ENCODE results near the gene SMDT1. TPM values are rescaled to one million over a fixed set of nuclear protein-coding genes. Genes with fewer than 3 reads are reported as not detected.

Gene SMDT1, protein sequence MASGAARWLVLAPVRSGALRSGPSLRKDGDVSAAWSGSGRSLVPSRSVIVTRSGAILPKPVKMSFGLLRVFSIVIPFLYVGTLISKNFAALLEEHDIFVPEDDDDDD
- 6.4 and 9.8 TPM in 2 replicates for total RNA-seq
- polyA plus RNA-seq (2012): 108 TPM

GRCh38 chr22:42079319-42080251, at the start of gene SMDT1:
Gene SMDT1, plus strand, starts transcription at chr22:42079700. Its CDS starts 69 bp downstream, at chr22:42079769.
- DNase-seq (ENCODE audit: low read depth): peak; percentile 99

DNA sequence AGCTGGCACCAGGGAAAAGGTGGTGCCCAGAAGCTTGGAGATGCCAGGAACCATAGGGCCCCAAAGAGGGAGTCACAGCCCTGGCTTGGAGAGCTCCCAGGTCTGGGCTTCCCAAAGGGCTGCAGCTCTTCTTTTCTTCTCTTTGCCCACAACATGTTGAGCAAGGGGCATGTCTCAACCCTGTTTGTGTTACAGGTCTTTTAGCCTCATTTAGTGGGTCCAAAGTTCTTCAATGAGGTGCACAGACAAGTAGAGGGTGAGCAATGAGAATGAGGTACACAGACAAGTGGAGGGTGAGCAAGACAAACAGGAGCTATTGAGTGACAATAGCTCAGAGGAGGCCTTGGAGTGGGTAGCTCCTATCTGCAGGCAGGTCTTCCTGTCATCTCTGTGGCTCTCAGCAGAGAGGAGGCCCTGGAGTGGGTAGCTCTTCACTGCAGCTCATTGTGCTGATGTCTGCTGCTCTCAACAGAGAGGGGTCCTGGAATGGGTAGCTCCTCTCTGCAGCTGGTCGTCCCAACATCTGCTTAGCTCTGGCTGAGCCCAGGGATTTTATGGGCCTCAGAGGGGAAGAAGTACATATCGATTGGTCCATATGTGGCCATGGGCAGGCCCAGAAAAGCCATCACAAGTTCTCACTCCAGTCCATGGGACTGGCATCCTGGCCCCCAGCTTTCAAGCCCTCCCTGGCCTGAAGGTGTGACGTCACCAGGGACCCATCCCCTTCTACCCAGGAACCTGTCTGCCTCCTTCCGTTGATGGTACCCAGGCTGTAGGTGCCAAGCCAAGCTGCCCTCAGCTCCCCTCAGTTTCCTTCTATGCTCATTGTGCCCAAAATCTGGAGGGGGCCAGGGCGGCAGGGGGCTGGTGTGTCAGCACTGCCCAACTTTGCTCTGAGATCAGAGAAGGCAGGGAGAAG, 46.0 kb upstream of the SMDT1 start:
- DNase-seq (ENCODE audit: low read depth): no peak

- no peak for DNase-seq (ENCODE audit: low read depth)
These were observed 44.2 kb upstream of the SMDT1 start for GRCh38 chr22:42035256-42035655.

DNA sequence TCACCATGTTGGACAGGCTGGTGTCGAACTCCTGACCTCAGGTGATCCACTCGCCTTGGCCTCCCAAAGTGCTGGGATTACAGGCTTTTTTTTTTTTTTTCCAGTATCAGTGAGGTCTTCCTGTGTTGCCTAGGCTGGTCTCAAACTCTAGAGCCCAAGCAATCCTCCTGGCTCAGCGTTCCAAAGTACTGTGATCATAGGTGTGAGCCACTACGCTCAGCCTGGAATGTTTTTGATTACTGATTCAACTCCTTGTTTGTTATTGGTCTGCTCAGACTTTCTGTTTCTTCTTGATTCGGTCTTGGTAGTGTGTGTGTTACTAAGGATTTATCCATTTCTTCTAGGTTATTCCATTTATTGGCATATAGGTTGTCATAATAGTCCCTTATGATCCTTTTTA, 40.2 kb upstream of the SMDT1 start:
- no peak for DNase-seq (ENCODE audit: low read depth)

- DNase-seq (ENCODE audit: low read depth): no peak
These were observed 37.7 kb upstream of the SMDT1 start for GRCh38 chr22:42041784-42042183.

GRCh38 chr22:42050641-42051180, 28.8 kb upstream of the SMDT1 start:
- no peak for DNase-seq (ENCODE audit: low read depth)

- DNase-seq (ENCODE audit: low read depth): no peak
These were observed 26.7 kb upstream of the SMDT1 start for GRCh38 chr22:42052765-42053164.

DNA sequence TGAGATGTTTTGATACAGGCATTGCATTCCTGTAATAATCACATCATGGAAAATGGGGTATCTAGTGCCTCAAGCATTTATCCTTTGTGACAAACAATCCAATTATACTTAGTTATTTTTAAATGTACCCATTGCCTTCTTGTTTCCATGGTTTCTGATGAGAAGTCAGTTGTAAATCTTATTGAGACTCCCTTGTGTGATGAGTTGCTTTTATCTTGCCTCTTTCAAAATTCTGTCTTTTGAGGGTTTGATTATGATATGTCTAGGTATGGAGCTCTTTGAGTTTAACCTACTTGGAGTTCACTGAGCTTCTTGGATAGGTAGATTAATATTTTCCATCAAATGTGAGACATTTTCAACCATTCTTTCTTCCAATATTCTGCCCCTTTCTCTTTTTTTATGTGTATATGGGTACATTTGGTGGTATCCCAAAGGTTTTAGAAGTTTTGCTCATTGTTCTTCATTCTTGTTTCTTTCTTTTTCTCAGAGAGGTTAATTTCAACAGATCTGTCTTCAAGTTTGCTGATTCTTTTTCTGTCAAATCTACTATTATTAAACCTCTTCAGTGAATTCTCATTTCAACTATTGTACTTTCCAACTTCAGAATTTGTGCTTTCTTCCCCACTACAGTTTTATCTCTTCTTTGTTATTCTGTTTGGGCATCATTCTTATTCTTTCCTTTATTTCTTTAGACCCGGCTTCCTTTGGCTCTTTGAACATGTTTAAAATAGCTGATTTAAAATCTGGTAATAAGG, 22.6 kb upstream of the SMDT1 start:
- DNase-seq (ENCODE audit: low read depth): no peak

GRCh38 chr22:42060489-42060888, 19.0 kb upstream of the SMDT1 start:
- no peak for DNase-seq (ENCODE audit: low read depth)

GRCh38 chr22:42061041-42061440, 18.5 kb upstream of the SMDT1 start:
- no peak for DNase-seq (ENCODE audit: low read depth)

GRCh38 chr22:42062506-42063170, 16.9 kb upstream of the SMDT1 start:
- DNase-seq (ENCODE audit: low read depth): no peak

DNA sequence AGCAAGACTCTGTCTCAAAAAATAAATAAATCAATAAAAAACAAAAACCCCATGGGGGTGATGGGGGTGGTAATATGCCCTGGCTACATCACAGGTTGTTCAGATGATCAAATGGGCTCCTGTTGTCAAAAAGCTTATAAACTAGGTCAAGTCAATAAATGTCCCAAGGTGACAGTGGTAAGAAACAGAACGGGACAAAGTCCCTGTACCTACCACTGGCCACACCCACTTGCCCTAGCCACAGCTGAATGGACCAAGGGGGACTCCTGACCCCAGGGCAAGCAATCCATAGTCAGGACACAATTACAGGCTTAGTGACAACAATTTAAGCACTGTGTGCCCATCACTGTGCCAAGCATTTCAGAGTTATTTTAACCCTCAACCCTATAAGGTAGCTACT, 14.9 kb upstream of the SMDT1 start:
- no peak for DNase-seq (ENCODE audit: low read depth)

DNA sequence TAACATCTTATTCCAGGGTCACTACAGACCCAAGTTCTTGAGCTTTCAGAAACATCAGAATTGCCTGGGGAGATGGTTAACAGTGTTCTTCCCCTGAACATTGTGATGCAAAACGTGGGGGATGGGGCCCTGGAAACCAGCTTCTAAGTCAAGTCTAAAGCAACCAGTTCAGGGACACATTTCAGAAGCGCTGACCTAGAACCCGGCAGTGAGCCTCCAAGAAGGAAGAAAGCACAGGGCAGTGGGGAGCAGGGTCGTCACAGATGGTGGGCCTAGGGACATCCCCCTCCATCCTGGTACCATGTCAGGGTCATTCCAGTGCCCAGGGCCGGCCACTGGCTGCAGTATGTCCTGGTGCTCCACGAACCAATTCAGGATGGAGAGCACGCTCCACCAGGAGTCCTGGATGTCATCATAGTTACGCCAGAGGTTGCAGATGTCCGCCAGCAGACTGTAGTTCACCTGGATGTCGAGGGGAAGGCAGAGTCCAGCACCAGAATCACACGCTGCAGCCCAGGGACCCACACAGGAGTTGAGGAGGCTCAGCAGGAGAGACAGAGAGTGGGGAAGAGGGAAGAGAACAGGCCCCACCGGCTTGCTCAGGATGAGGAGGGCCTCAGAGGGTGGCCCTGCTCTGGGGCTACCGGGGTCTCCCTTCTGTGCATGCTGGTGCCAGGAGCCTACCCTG, 13.9 kb upstream of the SMDT1 start:
- DNase-seq (ENCODE audit: low read depth): no peak

DNA sequence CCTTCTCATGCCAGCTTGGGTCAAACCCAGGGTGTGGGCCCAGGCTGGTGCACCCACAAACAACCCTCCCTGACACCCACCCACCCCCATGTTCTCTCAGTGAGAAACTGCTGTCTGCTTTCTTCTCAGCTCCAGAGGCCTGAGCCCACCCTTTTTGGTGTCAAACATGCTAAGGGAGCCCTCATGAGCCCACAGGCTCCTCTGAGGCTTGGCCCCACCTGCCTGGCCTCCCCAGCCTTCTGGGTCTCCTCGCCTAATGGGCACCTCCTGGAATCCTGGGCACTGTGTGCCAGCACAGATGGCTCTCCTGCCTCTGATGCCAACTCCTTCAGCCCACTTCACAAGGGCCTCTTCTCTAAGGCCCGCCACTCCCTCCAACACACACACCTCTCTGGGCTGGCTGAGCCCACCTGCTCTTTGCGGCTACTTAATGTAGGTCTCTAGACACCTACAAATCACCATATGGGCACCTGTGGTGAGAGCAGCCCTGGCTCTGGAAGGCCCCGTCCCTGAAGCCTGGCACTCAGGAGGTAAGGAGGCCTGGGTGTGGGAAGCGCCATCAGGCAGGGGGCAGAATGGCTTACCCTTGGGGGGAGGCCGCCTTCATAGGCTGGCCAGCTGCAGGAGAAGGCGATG, 13.3 kb upstream of the SMDT1 start:
- no peak for DNase-seq (ENCODE audit: low read depth)

DNA sequence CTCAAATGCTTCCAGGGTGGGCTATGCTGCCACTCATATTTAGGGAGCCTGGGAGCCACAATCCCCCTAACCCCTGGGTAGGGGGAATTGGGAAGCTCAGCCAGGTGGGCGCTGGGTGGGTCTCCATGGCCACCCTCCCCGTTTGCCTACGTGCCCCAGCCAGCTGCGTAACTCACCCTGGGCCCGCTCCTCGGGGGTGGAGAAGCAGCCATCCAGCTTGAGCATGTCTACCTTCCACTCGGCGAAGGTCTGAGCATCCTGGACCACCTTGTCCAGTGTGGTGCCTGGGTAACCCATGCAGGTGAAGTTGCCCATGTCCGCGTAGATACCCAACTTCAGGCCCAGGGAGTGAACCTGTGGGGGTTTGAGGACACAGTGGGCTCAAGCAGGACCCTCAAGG, 12.6 kb upstream of the SMDT1 start:
- DNase-seq (ENCODE audit: low read depth): no peak

DNA sequence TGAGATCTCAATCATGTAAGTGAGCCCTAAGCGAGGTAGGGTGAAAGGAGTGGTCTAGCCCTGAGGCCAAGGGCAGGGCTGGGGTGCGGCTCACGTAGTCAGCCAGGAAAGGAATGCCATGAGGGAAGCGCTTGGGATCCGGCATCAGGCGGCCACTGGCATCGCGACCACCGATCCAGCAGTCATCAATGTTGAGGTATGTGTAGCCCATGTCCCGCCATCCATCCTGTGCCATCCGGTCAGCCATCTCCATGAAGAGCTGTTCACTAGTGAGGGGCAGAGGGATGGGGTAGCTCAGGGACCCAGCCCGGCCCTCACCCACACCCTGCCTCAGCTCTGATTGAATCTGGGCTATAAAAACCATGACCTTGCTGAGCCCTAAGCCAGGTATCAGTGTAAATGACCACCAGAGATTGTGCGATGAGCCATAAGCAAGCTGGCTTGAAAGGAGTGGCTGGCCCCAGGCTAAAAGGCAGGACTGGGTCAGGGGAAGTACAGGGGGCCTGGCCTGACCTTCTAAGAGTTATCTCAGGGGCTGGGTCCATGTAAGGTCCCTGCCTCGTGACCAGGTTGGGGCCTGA, 11.7 kb upstream of the SMDT1 start:
- no peak for DNase-seq (ENCODE audit: low read depth)

GRCh38 chr22:42068291-42068690, 11.2 kb upstream of the SMDT1 start:
- DNase-seq (ENCODE audit: low read depth): no peak

GRCh38 chr22:42069801-42070516, 9.5 kb upstream of the SMDT1 start:
- DNase-seq (ENCODE audit: low read depth): no peak

Measured in myocyte (in vitro differentiated cells).